Skeletal muscle cell (primary cell): ENCODE results near the gene TGIF2.
"Not testable (repeated sequence)": the region's sequence is repeated elsewhere in the genome, so short reads cannot be mapped to it uniquely, and the experiment has no call there.

Experiments used
- DNase-seq: peaks from one replicate; pipeline ENCODE4 v3.0.0-alpha.2; 2010; ENCODE audit warnings: low read depth
- H3K4me3 ChIP-seq: 2 replicates; pipeline ENCODE4 v1.5.1; 2011; ENCODE audit warnings: low read depth, mild to moderate bottlenecking, control low read depth, low read length, moderate library complexity

The TGIF2 gene

DNA sequence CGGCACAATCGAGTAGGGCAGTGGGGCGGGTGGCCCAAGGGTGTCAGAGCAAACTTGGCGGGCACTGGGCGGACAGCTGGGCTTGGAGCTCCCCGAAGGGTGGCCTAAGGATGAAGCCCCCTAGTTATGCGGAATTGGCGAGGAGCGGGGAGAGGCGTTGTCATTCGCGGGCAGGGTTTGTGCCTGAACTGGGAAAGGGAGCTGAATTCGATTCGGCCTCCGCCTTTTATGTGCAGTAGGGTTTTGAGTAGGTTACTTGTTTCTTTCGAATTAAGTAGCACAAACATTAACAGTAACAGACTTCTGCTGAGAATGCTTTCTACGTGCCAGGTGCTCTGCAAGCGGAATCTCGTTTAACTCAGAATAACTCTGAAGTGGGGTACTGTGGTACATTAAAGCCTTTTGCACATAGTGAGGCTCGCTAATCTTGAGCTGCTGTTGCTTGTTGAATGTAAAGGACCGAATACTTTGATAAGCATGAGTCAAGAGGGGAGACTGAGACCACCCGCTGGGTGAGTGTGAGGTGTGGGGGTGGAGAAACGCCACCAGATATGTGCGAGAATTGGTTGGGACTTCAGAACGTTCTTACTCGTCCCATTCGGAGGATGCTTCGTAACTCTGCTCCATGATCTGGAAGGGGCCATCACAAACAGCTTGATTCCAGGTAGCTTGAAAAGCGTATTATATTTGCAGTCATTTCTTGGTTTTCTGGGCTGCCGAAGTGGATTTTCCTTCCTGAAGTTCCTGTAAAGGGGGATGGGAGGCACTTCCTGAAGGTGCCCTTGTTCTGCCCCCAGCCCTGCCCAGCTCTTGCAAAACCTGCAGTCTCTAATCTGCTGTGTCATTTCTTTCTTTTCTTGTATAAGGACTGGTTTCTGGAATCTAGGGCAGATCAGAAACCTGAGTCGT lies 33.0 kb downstream of the TGIF2 start:
- H3K4me3 ChIP-seq: peak overlapping the region; percentile 99
- DNase-seq: no peak

DNA sequence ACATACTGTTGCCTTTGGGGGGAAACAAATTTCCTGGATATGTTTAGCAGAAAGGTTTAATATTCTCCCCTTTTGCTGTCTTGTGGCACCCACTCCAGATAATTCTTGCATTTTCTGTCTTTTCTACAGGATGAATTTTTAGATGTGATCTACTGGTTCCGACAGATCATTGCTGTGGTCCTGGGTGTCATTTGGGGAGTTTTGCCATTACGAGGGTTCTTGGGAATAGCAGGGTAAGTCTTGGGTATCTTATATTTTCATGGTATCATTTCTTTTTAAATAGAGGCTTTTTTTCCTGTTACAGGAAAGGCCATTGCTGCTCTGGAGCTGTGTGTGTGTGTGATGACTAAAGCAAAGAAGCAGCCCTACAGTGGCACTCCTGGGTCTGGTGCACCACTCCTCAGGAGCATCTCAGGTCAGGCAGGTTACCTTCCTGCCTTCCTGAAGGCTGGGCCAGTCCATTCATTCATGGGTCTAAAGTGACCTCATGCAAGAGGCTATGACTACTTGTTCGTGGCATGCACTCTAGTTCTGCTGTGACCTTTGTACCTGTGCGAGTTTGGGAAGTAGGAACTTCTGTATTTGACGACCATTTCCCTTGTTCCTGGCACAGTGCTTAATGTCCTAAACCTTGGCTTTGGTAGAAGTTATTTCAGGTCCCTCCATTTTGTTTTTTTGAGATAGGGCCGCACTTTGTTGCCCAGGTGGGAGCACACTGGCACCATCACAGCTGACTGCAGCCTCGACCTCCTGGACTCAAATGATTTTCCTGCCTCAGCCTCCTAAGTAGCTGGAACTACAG lies 34.4 kb downstream of the TGIF2 start:
- H3K4me3 ChIP-seq: no peak overlapping the region

DNA sequence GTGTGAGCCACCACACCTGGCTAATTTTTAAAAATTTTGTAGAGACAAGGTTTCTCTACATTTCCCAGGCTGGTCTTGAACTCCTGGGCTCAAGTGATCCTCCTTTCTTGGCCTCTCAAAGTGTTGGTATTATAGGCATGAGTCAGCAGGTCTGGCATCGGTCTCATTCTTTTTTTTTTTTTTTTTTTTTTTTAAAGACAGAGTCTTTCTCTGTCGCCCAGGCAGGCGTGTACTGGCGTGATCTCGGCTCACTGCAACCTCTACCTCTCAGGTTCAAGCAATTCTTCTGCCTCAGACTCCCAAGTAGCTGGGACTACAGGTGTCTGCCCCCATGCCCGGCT lies 35.0 kb downstream of the TGIF2 start:
- not testable (repeated sequence) for DNase-seq, H3K4me3 ChIP-seq

More for the DNA sequence above, 34.4 kb downstream of the TGIF2 start:
- DNase-seq: no peak

- H3K4me3 ChIP-seq: no peak overlapping the region
- DNase-seq: no peak
Observed at GRCh38 chr20:36611625-36612024, 38.2 kb downstream of the TGIF2 start.

DNA sequence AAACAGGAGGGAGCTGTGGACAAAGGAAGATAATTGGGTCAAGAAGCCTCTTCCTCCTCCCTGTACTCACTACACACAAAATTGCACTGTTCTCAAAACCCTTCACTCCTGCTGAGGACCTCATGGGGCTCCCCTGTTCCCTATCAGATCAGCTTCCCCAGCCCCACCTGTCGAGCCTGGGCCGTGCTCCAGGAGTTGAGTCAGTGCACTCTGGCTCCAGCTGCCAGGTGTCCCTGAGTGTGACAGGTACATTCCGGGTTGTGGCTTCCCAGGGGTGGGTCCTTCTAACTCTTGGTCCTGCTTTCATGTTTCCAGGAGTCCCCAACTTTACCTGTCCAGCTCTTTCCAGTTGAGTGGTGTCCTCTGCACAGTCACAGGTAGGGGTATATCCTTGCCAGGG lies 40.6 kb downstream of the TGIF2 start:
- DNase-seq: no peak
- no peak overlapping the region for H3K4me3 ChIP-seq

- H3K4me3 ChIP-seq: no peak overlapping the region
- no peak for DNase-seq
Observed at GRCh38 chr20:36614781-36615557, 41.6 kb downstream of the TGIF2 start.

- no peak for DNase-seq
Observed at GRCh38 chr20:36620917-36621316, 47.5 kb downstream of the TGIF2 start.

DNA sequence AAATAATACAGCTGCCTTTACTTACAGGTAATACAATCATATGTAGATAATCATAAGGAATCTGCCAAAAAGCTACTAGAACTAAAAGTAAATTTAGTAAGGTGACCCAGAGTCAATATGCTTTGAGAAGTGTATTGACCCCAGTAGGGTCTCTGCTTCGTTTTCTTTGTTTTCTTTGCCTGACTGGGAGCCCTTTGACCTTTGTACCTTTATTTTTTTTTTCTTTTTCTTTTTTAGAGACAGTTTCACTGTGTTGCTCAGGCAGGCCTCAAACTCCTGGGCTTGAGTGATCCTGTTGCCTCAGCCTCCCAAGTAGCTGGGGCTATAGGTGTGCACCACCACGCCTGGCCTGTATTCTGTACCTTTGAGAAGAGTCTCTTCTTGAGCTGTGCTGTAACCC lies 50.0 kb downstream of the TGIF2 start:
- no peak overlapping the region for H3K4me3 ChIP-seq
- DNase-seq: no peak

More at GRCh38 chr20:36620917-36621316, 47.5 kb downstream of the TGIF2 start:
- H3K4me3 ChIP-seq: no peak overlapping the region

GRCh38 chr20:36624068-36624943 lies 50.9 kb downstream of the TGIF2 start:
- no peak overlapping the region for H3K4me3 ChIP-seq
- DNase-seq: no peak

DNA sequence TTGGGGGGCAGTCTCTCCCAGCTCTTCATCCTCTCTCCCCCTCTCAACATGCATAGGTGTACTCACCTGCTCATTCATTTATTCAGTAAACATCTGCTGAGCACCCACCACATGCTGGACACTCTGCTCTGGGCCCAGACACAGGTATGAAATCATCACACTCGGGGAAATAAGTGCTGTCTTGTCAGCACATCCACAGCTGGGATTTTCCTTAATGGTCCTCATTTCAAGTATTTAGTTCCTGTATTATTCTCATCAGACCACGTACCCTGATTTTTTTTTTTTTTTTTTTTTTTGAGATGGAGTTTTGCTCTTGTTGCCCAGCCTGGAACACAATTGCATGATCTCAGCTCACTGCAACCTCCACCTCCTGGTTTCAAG lies 51.5 kb downstream of the TGIF2 start:
- no peak overlapping the region for H3K4me3 ChIP-seq
- no peak for DNase-seq

DNA sequence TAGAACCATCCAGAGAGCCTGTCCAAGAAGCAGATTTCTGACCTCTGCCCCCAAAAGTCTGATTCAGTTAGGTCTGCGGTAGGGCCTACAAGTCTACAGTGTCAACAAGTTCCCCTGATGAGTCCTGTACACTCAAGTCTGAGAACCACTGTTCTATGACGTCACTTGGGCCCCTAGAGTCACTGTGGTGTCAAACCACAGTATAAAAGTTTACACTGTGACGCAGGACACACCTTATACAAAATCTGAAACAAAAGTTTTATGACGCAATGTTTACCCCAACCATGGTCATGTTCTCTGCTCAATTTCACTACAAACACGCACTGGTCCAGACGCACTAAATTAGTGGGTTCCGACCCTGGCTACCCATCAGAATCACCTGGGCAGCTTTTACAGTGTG lies 54.7 kb downstream of the TGIF2 start:
- no peak overlapping the region for H3K4me3 ChIP-seq
- peak; percentile 21 for DNase-seq

GRCh38 chr20:36629719-36630681 lies 56.6 kb downstream of the TGIF2 start:
- no peak overlapping the region for H3K4me3 ChIP-seq

DNA sequence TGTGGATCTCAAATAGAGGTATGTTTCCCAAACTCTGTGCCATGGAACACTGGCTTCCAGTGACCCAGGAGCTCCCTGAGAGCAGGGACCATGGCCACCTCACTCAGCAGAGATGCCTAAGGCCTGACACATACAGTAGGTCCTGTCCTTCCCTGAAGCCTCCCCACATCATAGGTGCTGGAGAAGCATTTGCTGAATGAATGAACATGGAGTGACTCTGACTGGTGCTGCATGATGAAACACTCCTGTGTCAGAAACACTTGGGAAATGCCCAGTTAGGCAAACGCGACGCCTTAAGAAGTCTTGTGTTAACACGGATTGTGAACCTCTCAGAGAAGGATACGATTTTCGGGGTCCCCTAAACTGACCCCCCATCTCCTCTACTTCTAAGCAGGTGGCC lies 58.2 kb downstream of the TGIF2 start:
- DNase-seq: no peak
- H3K4me3 ChIP-seq: no peak overlapping the region

More at GRCh38 chr20:36629719-36630681, 56.6 kb downstream of the TGIF2 start:
- DNase-seq: no peak

- DNase-seq: no peak
- H3K4me3 ChIP-seq: no peak overlapping the region
Observed at GRCh38 chr20:36632147-36632486, 58.7 kb downstream of the TGIF2 start.

GRCh38 chr20:36632487-36633284 lies 59.3 kb downstream of the TGIF2 start:
- H3K4me3 ChIP-seq: no peak overlapping the region
- no peak for DNase-seq

DNA sequence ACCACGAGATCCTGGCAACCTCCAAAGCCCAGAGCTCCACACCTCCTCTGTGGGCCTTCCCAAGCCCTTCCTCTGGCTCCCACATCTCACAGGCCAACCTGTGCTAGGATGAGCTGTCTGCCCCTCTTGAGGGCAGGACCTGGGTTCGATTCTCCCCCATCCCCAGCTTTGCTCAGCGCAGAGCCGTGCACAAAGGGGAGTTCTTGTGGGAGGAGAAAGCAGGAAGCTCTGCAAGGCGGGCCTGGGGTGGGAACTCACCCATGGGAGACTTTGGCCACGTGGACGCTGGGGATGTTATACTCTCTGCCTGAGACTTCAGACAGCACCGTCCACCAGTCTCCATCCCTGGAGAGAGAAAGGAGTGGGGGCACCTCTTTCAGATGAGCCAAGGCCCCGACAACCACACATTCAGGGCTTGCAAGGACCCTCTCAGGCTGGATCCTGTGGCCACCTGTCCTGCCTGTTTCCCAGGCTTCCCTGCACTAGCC lies 59.9 kb downstream of the TGIF2 start:
- H3K4me3 ChIP-seq: no peak overlapping the region
- no peak for DNase-seq

DNA sequence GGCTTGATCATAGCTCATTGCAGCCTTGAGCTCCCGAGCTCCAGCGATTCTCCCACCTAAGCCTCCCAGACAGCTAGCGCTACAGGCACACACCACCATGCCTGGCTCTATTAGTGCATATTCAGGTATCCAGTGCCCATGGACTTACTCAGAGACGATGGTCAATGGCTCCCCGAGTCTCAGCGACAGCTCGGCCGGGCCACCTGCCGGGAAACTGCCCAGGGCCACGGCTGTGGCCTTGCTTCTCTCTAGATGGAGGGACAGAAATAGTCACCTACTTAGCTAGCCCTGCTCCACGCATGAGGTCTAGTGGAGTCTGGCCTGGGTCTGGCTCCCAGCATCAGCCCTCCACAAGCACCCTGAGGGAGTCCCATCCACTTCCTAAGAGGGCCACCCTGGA lies 60.9 kb downstream of the TGIF2 start:
- DNase-seq: no peak
- H3K4me3 ChIP-seq: no peak overlapping the region
